K562 (cell line): ENCODE measurements around the gene FMNL1. TPM values are rescaled to one million over a fixed set of nuclear protein-coding genes. Genes with fewer than 3 reads are reported as not detected.

Experiments used
- BRF1 ChIP-seq: IDR thresholded peaks from 3 replicates; pipeline ENCODE4 v1.6.1; 2011; ENCODE audit warnings: borderline replicate concordance, mild to moderate bottlenecking; ENCODE audit not compliant: insufficient read length; ENCODE audit errors: extremely low read depth
- CHD2 ChIP-seq: IDR thresholded peaks from 2 replicates; pipeline ENCODE4 v1.6.1; 2011; ENCODE audit warnings: low read depth, low read length
- FUS ChIP-seq: fragments of 200-400 bp; formaldehyde crosslinking; optimal IDR thresholded peaks from 2 replicates; pipeline ENCODE3; 2017; ENCODE audit warnings: low read depth, low read length
- KDM1A ChIP-seq, 2 experiments: fragments of 450-650 bp; IDR thresholded peaks; 2 replicates each; pipeline ENCODE4 v1.6.1; 2016; ENCODE audit warnings: mild to moderate bottlenecking in 2 of 2
- NR3C1 ChIP-seq: sonication (generic); formaldehyde crosslinking; IDR thresholded peaks from 2 replicates; pipeline ENCODE4 v1.8.1; 2022; ENCODE audit warnings: missing genetic modification reagents
- NRF1 ChIP-seq, 2 experiments: fragments of 450-650 bp; IDR thresholded peaks in 1 of 2; conservative IDR thresholded peaks in 1 of 2; 2 replicates each; pipeline ENCODE4 v1.6.1; 2014; ENCODE audit warnings: mild to moderate bottlenecking in 2 of 2
- RBM39 ChIP-seq: fragments of 200-400 bp; formaldehyde crosslinking; optimal IDR thresholded peaks from 2 replicates; pipeline ENCODE3; 2018; ENCODE audit warnings: low read depth, low read length
- TAF7 ChIP-seq: fragments of 450-650 bp; IDR thresholded peaks from 2 replicates; pipeline ENCODE4 v1.6.1; 2016; ENCODE audit warnings: missing genetic modification characterization, missing compliant biosample characterization
- ZNF133 ChIP-seq: fragments of 250-450 bp; sonication (Bioruptor Pico); IDR thresholded peaks from 2 replicates; pipeline ENCODE4 v1.4.0; 2020; ENCODE audit warnings: mild to moderate bottlenecking
- polyA plus RNA-seq, 8 experiments: library from polyadenylated mRNA; depleted of rRNA in 4 of 8; stranded (reverse) in 5 of 8; unstranded in 3 of 8; fragments of >200 nt; fragmentation: Nextera tagmentation in 2 of 8; fragmentation: Illumina TruSeq in 1 of 8; extraction: Ambion mirVana in 2 of 8; extraction: Trizol in 1 of 8; gene quantifications; 2 replicates each; pipeline versions ENCODE4 v1.2.1 to v1.2.3, GENCODE V29; 2011 to 2014; ENCODE audit warnings: inconsistent platforms in 1 of 8, missing spikeins in 1 of 8
- total RNA-seq, 7 experiments: library from RNA; depleted of rRNA in 6 of 7; stranded (reverse); fragments of >200 nt in 6 of 7; fragmentation: Illumina TruSeq in 2 of 7; extraction: Trizol in 2 of 7; gene quantifications; 2 replicates each; pipeline versions ENCODE4 v1.2.1 to v1.2.3, GENCODE V29; 2011 to 2021; ENCODE audit warnings: low replicate concordance in 1 of 7
- TF ChIP-seq, protein P1 (sequence below): fragments of 450-650 bp; conservative IDR thresholded peaks from 2 replicates; pipeline ENCODE4 v1.6.1; 2016; ENCODE audit warnings: missing genetic modification characterization, low read depth, mild to moderate bottlenecking, missing compliant biosample characterization, moderate library complexity
- TF ChIP-seq, protein P2 (sequence below): fragments of 250-450 bp; sonication (Bioruptor Pico); IDR thresholded peaks from 2 replicates; pipeline ENCODE4 v1.4.0; 2020
- TF ChIP-seq, protein P3 (sequence below), 3 experiments: fragments of 200-800 bp in 1 of 3; sonication (Bioruptor generic) in 1 of 3; sonication (generic) in 1 of 3; formaldehyde crosslinking in 1 of 3; IDR thresholded peaks; 2 replicates each; pipeline versions ENCODE4 v1.6.1 to v1.8.0; 2016 to 2022; ENCODE audit warnings: mild to moderate bottlenecking in 2 of 3, missing compliant biosample characterization in 2 of 3, missing genetic modification characterization in 2 of 3, missing genetic modification reagents in 1 of 3
- TF ChIP-seq, protein P4 (sequence below): fragments of 150-350 bp; conservative IDR thresholded peaks from 2 replicates; pipeline ENCODE4 v1.6.1; 2014; ENCODE audit warnings: low read length

FMNL1 gene
- total and polyA plus RNA-seq, 9 of the 15 experiments (the other 6 are each of a cell fraction or from before 2014, with no cell fraction given): 0.70 to 36.6 (median 7.7) TPM

DNA sequence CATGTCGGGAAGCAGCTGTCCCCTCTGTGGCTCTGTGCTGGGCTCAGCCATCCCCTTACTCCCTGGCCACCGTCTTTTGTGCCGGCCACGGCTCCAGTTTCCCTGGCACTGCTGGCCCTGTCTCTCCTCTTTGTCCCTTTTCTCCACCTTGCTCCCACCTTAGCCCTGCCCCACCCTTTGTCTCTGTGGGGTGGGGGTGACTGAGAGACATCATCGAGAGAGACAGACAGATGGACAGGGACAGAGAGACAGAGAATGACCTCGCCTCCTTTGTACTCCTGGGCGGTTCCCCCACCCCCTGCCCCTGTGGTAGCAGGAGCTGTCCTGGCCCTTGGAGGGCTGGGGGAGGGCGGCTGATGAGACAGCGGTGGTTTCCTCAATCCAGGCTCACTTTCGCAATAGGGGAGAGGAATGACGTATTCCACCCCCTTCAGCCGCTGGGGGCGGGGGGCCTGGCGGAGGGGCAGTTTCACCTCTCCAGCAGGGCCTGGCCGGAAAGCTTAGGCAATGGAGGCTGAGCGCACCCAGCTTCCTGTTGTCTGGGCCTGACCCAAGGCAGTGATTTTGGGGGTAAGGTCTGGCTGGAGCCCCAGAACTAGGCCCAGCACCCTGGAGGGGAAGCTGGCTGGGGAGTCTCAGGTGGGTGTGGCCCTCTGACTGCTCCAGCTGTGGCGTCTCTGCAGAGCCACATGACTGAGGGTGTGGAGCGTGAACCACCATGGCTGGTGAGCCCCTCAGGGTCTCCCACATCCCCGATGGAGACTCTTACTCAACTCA is 7.3 kb downstream of the FMNL1 start (continued):
- TF ChIP-seq NR3C1 (CRISPR knock-in tag) (no peak), NRF1 (conservative IDR thresholded peaks at IDR 0.05 in 1 of 2, IDR thresholded peaks at IDR 0.05 in 1 of 2) (0 out of 4 replicates have a peak, but pooled peaks of 1 of the 2 experiments have one; percentile 32), FUS (no peak), KDM1A (IDR thresholded peaks at IDR 0.05) (peak; percentile 89 to 90), ZNF133 (CRISPR knock-in tag) (no peak), BRF1 (no peak), TAF7 (tag) (no peak), RBM39 (no peak), CHD2 (no peak)
- TF ChIP-seq, protein P1, sequence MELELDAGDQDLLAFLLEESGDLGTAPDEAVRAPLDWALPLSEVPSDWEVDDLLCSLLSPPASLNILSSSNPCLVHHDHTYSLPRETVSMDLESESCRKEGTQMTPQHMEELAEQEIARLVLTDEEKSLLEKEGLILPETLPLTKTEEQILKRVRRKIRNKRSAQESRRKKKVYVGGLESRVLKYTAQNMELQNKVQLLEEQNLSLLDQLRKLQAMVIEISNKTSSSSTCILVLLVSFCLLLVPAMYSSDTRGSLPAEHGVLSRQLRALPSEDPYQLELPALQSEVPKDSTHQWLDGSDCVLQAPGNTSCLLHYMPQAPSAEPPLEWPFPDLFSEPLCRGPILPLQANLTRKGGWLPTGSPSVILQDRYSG (tag): no peak
- TF ChIP-seq, protein P2, sequence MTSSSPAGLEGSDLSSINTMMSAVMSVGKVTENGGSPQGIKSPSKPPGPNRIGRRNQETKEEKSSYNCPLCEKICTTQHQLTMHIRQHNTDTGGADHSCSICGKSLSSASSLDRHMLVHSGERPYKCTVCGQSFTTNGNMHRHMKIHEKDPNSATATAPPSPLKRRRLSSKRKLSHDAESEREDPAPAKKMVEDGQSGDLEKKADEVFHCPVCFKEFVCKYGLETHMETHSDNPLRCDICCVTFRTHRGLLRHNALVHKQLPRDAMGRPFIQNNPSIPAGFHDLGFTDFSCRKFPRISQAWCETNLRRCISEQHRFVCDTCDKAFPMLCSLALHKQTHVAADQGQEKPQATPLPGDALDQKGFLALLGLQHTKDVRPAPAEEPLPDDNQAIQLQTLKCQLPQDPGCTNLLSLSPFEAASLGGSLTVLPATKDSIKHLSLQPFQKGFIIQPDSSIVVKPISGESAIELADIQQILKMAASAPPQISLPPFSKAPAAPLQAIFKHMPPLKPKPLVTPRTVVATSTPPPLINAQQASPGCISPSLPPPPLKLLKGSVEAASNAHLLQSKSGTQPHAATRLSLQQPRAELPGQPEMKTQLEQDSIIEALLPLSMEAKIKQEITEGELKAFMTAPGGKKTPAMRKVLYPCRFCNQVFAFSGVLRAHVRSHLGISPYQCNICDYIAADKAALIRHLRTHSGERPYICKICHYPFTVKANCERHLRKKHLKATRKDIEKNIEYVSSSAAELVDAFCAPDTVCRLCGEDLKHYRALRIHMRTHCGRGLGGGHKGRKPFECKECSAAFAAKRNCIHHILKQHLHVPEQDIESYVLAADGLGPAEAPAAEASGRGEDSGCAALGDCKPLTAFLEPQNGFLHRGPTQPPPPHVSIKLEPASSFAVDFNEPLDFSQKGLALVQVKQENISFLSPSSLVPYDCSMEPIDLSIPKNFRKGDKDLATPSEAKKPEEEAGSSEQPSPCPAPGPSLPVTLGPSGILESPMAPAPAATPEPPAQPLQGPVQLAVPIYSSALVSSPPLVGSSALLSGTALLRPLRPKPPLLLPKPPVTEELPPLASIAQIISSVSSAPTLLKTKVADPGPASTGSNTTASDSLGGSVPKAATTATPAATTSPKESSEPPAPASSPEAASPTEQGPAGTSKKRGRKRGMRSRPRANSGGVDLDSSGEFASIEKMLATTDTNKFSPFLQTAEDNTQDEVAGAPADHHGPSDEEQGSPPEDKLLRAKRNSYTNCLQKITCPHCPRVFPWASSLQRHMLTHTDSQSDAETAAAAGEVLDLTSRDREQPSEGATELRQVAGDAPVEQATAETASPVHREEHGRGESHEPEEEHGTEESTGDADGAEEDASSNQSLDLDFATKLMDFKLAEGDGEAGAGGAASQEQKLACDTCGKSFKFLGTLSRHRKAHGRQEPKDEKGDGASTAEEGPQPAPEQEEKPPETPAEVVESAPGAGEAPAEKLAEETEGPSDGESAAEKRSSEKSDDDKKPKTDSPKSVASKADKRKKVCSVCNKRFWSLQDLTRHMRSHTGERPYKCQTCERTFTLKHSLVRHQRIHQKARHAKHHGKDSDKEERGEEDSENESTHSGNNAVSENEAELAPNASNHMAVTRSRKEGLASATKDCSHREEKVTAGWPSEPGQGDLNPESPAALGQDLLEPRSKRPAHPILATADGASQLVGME (CRISPR knock-in tag): 0 out of 2 replicates have a peak, but pooled peaks have one; percentile 63
- TF ChIP-seq, protein P3, sequence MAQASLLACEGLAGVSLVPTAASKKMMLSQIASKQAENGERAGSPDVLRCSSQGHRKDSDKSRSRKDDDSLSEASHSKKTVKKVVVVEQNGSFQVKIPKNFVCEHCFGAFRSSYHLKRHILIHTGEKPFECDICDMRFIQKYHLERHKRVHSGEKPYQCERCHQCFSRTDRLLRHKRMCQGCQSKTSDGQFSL (CRISPR knock-in tag; IDR thresholded peaks at IDR 0.05): no peak; the same call in none of the 2 replicates
- TF ChIP-seq, protein P3 (tag; IDR thresholded peaks at IDR 0.05): peak in 1 of 2 experiments; percentile 33; a peak in 1 of 4 replicates
- TF ChIP-seq, protein P4, sequence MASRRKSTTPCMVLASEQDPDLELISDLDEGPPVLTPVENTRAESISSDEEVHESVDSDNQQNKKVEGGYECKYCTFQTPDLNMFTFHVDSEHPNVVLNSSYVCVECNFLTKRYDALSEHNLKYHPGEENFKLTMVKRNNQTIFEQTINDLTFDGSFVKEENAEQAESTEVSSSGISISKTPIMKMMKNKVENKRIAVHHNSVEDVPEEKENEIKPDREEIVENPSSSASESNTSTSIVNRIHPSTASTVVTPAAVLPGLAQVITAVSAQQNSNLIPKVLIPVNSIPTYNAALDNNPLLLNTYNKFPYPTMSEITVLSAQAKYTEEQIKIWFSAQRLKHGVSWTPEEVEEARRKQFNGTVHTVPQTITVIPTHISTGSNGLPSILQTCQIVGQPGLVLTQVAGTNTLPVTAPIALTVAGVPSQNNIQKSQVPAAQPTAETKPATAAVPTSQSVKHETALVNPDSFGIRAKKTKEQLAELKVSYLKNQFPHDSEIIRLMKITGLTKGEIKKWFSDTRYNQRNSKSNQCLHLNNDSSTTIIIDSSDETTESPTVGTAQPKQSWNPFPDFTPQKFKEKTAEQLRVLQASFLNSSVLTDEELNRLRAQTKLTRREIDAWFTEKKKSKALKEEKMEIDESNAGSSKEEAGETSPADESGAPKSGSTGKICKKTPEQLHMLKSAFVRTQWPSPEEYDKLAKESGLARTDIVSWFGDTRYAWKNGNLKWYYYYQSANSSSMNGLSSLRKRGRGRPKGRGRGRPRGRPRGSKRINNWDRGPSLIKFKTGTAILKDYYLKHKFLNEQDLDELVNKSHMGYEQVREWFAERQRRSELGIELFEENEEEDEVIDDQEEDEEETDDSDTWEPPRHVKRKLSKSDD: no peak
